ENCODE data around the gene BBS1.

- TF ChIP-seq CTCF (conservative IDR thresholded peaks at IDR 0.05) = peak; percentile 99
- no peak for TF ChIP-seq EZH2 (IDR thresholded peaks at IDR 0.05; ENCODE audit: low read depth)
These were observed 31.6 kb upstream of the BBS1 start for GRCh38 chr11:66478729-66479393.

Data from PC-9 (cell line).